Iris pigment epithelial cell (primary cell): ENCODE results near the gene MYO10.

Experiments used
- DNase-seq: peaks from one replicate; pipeline ENCODE4 v3.0.0-alpha.2; 2011; ENCODE audit warnings: low read depth

Gene MYO10

DNA sequence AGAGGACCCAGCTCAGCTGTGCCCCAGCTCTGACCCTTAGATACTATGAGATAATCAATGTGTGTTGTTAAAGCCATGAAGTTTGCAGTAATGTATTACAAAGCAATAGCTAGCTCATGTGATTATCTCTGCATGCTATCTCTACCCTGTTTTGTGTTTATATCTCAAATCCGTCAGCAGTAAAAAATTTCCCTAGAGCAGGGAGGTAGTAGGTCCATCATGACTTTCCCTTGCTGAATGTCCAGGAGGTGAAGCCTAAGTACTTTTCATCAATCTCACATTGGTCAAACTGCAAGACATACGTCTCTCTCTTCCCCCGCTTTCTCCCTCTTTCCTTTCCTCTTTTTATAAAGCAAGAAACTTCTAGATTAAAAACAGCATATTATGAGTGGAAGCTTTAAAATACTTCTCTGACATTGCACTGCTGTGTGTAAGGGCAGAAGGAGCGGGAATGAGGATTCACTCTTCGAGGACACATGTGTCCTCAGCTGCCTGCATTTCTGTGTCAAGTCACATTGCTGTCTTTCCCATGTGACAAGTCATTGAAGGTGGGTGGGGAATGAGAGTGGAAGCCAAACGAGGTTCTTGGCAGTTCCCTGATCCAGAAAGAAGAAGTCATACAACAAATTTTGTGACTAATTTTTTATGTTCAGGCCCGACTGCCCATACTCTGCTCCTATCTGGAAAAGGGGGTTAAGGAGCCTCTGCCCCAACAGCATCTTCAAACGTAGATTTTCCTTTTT lies 226.2 kb downstream of the MYO10 start:
- no peak for DNase-seq

DNA sequence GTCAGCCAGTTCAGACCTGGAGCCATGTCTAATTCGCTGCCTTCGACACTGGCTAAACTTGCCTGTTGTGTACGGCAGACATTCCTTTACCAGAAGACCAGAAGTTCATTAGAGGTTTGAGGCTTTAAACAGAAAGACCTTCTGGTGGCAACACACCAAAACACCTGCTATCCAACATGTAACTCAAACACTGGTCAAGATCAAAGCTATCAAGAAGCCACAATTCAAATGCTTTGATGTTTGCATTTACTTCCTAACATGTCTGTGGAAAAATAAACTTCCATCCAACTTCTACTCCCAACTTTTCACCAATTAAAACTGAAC lies 228.3 kb downstream of the MYO10 start:
- no peak for DNase-seq

DNA sequence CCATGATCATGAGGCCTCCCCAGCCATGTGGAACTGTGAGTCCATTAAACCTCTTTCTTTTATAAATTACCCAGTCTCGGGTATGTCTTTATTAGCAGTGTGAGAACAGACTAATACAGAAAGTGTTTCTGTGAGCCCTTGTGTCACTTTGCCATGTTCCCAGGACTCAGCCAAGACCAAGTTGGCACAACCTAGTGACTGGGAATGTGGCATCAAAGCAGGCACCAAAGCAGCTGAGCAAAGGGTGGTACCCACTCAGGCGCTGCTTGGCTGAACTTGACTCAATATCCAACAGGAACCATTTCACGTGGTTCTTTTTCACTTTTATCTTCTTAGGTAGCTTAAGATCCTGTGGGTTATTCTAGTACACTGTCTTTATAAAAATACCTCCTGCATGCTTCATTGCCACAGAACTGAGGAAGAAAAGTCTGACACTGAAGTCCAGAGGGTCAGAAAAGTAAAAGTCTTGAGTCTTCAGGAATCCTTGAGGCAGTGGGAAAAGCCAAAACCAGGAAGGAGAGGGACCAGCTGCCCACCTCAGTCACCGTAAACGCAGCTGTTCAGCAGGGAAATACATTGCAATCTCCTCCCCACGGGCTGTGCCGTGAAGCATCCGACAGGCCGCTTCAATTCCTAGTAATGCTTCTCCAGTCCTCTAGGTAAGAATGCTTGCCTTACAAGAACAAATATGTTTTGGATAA lies 228.8 kb downstream of the MYO10 start:
- no peak for DNase-seq

DNA sequence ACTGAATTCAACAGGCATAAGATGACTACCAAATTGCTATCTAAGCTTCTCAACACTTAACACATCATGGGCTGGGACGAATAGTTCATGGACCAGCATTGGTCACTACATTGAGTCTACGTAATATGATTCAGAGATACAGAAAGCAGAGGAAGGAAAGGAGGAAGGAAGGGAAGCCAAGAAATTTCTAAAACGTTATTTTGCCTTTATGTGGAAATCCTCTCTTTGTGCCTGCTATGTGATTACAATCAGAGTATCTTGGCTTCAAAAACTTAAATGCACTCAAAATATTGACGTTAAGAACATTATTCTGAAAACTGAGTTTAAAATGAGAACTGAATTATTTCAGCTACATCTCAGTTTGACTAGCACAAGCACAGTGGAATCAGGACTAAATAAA lies 231.1 kb downstream of the MYO10 start:
- no peak for DNase-seq

DNA sequence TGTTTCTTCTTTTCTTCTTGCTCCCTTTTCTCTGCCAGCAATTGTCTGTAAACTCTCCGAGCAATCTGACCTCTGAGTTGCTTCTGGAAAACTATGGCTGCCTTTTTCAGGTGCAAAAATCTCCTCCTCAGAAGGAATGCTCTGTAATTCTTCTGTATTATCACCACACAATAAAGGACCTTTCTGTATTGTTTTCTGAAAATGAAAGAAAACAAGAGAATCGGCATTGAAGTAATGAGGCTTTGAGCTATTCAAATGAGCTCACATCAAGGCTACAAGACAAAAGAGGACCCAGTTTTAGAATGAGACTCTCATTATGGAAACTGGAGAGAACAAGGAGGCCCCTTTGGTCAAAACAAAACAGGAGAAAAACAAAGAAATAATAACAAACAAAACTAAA lies 233.1 kb downstream of the MYO10 start:
- DNase-seq, result no peak

DNA sequence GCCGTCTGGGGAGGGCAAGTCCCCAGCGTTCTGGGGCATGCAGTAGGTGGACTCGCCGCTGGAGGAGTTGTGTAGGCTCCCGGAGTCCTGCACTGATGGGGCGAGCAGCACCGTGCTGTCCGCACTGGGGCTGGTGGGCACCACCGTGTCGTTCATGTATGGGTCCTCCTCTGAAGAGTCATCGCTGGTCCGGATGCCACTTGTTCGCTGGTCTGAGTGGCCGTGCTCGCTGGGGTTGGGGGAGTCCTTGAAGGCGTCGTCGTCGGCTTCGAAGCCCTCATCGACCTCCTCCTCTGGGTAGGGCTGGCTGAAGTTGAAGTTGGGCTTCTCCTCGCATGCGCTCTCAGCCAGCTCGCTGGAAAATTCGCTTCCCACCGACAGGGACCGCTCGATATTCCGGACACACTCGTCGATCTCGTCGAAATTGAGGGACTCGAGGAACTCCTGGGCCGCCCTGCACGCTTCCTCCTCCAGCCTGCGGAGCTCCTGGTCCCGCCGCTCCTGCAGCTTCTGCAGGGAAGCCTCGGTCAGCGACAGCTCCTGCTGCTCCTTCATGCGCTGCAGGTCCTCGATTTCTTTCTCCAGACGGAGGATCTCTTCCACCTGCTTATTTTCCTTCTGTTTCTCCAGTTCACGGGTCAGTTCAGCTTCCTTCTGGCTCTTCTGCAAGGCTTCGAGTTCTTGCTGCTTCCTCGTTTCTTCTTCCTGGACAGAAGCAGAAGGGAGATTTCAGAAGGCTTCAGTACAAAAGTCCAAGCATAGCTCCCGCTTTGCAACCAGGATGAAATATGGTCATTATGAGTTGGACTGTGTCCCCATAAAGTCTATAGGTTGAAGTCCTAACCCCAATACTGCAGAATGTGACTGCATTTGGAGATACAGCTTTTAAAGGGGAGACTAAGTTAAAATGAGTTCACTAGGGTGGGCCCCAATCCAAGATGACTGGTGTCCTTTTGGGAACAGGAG lies 234.7 kb downstream of the MYO10 start:
- no peak for DNase-seq

DNA sequence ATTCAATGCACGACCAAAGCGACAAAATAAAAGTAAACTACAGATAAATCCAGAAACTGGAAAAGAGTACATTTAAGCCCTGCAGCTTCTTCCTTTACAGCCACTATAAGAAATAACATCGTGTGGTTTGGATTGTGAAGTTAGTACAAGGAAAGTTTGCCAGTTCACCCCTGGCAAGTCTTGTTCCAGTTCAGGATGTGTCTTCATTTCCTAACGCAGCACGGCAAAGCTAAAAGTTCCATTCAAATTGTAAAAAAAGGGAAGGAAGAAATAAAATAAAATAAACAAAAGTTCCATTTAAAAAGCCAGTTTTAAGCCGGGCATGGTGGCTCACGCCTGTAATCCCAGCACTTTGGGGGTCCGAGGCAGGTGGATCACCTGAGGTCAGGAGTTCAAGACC lies 236.0 kb downstream of the MYO10 start:
- DNase-seq, result no peak

DNA sequence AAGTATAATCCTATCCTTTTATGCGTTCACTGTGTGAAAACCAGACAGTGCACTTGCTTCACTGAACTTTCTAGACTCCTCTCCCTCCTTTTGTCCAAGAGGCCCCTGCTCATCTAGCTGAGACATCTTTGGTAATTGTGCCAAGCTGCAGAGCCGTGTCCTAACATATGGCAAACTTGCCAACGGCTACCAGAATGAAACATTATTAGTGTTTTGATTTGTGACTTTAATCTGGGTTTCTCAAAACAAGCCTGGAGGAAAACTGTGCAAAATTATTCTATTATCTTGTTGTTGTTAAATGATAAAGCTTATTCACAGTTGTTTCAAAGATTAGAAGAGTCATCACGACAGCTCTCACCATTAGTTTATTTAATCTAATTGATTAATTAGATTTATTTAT lies 240.3 kb downstream of the MYO10 start:
- no peak for DNase-seq

DNA sequence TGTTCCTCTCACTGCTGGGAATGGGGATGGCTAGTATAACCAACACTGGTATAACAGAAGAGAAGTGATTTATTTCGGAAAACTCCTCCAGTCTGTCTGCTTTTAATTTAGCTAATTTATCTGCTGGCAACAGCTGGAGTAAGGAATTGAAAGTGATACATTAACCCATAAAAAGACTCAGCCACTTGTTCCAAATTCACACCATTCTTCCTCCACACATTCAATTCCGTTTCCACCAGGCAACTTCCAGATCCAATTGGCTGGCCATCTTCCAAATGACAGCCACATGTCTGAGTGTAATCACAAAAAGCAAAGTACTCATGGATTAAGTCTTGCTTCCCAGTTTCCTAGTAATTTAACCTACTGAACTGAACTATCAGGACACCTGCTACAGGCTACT lies 242.2 kb downstream of the MYO10 start:
- no peak for DNase-seq

DNA sequence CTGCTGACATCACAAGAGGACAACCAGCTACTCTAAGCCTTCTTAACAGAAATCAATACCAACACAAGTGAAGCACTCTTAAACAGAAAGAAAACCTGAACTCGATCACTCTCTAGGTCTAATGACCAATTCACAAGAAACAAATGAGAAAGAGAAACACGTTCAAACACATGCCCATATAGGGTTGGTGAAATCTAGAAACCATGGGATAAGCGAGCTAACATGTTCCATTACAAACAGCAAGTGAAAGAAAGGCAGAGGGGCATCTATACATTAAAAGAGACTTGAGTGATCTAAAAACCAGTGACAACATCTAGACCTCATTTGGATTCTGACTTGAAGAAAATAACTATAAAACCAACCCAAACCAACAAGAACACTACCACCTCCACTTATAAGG lies 244.4 kb downstream of the MYO10 start:
- no peak for DNase-seq

DNA sequence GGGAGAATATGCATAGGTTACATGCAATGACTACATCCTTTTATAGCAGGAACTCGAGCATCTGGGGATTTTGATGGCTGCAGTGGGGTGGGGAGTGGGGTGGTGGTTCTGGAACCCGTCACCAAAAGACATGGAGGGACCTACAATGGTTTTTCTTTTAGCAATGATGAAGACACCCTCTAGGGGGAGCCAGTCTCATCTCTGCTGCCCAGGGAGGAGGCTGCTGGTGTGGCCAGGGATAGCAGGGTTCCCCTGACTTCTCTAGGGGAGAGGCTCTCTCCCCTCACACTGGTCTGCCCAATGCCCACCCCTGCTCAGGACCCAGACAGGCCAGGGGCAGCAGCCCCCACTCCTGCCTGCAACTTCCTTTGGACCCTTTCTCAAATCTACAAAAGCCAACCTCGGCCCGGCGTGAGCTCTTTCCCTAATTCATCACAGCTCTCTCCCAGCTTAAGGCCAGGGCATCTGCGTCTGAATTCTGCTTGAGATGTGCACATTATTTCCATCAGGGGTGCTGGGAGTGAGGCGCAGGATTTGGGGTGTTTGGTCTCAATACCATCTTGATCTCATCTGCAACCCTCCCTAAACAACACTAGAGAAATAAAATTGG lies 245.7 kb downstream of the MYO10 start:
- peak; percentile 51 for DNase-seq

DNA sequence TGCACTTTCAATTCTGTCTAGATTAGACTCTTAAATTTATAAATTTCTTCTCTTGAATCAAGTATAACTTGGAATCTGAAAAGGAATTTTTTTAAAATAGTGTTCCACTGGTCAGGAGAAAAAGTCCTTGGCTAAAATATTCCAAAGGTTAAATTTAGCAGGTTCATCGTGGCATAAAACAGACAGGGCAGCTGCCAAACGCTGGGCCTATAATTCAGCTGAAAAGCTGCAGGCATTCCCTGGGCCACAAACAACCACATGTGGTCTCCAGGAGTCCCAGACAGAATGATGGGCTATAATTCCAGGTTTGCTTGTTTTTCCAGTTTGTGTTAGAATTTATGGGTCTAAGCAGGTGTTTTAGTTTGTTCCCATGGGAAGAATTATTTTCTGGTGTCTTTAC lies 248.2 kb downstream of the MYO10 start:
- DNase-seq, result no peak

DNA sequence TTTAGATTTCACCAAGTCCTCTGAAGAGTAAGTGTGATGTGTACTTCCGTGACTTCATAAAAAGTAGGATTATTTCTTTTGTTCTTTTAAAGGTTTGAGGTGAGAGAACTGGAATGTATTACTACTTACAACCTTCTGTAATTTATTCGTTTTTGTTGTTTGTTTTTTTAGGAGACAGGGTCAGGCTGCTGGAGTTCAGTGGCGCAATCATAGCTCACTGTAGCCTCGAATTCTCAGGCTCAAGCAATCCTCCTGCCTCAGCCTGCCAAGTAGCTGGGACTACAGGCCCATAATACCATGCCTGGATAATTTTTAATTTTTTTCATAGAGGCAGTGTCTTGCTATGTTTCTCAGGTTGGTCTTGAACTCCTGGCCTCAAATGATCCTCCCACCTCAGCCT lies 251.0 kb downstream of the MYO10 start:
- DNase-seq, result peak; percentile 74

DNA sequence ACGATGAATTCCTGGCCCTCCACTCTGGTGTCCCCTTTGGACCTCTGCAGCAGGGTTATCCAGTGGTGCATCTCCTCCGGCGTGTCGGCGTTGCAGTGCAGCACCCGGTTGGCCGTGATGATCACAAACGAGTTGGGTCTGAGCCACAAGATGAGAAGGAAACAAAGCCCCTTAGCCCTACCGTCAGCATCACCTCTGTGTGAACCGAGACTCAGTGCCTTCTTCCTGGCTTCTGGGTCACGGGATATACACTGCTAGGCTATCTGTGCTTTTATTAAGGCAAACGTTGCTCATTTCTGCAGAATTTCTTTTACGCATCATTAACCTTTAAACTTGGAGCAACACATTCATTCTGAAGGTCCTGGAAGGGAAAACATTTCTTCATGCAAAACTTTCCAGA lies 254.2 kb downstream of the MYO10 start:
- no peak for DNase-seq

DNA sequence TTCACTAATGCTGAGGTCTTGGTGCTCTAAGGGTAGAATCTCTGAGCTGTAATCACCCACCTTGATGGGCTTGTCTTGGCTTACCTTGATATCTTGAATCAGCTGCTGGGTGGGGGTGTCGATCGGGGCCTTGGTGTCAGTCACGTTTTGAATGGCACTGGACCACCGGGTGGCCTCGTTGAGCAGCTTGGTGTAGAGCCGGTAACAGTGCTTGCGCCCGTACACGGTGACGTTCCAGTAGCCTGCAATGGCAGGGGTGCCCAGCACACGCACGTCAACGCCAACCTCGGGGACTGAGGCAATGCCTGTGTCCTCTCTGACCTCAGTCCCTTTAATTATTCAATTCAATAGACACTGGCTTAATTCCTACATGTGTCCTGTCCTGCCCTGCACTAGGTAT lies 256.2 kb downstream of the MYO10 start:
- no peak for DNase-seq

DNA sequence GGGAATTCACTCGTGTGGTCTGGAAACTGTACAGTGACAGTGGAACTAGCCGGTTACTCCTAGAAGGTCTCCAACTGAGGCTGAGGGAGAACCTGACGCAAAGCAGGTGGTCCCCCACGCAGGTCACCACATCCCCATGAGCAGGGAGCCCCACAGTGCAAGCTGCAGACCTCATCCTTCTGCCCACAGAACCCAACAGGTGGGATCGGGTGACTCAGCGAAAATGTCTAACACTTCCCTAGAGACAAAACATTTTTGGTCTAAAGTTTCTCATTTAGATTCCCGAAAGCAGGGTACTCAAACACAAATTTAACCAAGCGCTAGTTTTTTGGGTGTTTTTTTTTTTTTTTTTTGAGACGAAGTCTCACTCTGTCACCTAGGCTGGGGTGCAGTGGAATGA lies 256.9 kb downstream of the MYO10 start:
- no peak for DNase-seq

DNA sequence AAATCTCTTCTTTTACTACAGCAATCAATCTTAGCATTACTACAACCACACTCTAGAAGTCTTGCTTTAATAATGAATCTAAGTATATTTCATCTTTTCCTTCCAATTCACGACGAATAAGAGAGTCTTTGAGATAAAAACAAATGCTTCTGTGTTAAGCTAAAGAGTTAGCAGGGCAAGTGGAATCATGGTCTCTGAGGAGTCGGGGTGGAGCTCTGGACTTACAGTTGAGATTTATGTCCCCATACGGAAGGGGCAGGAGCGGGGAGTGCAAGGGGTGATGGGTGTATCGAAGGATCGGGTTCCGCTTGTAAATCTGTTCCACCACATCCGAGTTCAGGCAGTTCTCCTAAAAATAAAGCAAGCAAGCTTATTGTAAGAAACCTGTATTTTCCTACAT lies 260.3 kb downstream of the MYO10 start:
- no peak for DNase-seq

DNA sequence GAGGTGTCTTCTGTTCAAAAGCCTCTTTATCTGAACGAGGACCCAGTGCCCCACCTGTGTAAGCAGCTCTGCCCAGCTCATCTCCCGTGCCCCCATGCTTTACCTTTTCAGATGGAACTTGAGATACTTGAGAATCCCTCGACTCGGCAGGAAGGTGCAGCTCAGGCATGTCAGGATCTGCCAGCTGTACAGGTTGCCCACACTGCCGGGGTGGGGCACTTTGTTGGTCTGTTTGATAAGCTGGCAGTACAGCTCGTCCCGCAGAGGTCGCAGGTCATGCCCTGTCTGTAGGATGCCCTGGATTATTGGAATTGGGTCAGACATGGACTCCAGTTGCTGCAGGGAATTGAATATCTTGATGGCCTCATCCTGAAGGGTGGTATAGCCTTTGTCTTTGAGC lies 261.3 kb downstream of the MYO10 start:
- DNase-seq, result no peak

DNA sequence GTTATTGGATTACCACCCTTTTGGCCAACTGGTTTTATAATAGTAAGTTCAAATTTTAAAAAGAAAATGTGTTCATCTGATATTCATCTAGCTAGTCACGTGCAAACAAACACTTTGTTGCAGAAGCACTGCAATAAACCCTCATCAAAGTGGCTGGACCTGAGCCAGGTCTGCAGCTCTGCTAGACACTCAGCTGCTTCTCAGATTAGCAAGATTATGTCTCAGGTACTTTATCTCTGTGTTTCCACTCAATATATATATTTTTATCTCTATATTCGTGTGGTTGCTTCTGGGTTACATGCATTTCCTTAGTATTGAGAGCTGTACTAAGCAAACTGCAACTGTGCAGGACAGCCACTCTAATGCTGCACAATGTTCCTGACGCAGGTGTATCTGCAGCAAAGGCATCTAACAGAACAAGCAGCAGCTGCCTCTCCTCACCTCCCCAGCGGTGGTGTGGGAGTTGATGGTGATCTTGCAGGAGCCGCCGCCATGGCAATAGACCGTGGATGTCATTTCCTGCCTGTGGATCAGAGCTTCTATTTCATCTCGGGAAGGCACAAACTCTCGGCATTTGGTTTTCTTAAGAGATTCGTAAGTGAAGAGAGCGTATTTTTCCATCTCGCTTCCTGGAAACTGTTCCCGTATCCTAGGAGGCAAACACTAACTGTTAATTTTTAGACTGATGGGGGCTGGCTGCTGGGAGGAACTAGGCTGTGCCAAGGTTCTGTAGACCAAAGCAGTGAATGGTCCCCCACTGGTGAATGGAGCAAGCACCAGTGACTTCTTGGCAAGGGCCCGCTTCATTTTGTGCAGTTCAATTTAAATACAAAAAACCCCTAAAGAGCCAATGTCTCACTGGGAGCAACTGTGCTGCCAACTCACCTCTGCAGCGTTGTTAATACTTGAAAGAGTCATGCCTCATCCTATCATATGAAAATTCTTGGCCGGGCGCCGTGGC lies 262.6 kb downstream of the MYO10 start:
- no peak for DNase-seq

DNA sequence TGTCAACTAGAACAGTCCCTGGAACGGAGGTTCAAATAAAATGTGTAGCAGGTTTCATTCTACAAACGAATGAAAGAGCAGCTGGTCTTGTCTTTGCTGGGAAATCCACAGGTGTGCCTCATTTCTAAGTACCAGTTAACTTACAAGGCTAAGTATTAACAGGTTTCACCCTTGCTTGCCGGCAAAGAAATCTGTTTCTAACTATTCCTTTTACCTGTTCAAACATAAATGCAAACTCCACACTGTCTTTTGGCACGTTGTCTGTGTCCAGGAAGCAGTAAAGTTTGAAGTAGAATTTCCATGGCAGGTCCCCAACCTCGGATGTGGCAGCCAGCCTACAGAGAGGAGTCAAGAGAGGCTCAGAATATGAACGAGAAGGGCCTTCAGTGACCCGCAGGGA lies 264.9 kb downstream of the MYO10 start:
- DNase-seq, result no peak

DNA sequence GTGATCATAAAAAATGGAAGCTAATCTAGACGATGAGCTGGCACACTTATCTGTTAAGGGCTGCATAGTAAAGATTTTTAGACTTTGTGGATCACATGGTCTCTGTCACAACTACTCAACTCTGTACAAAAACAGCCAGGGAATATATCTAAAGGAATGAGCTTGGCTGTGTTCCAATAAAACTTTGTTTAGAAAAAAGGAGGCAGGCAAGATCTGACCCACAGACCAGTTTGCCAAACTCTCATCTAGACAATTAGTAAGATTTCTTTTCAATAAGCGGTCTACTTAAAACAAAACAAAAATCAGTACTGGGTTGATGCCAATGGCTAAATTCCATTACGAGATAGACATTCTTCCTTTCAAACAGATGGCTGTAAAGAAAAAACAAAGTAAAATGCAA lies 266.3 kb downstream of the MYO10 start:
- peak; percentile 92 for DNase-seq
